ENCODE measurements around the gene LRRK1.

- TF ChIP-seq, protein P1, sequence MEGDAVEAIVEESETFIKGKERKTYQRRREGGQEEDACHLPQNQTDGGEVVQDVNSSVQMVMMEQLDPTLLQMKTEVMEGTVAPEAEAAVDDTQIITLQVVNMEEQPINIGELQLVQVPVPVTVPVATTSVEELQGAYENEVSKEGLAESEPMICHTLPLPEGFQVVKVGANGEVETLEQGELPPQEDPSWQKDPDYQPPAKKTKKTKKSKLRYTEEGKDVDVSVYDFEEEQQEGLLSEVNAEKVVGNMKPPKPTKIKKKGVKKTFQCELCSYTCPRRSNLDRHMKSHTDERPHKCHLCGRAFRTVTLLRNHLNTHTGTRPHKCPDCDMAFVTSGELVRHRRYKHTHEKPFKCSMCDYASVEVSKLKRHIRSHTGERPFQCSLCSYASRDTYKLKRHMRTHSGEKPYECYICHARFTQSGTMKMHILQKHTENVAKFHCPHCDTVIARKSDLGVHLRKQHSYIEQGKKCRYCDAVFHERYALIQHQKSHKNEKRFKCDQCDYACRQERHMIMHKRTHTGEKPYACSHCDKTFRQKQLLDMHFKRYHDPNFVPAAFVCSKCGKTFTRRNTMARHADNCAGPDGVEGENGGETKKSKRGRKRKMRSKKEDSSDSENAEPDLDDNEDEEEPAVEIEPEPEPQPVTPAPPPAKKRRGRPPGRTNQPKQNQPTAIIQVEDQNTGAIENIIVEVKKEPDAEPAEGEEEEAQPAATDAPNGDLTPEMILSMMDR (IDR thresholded peaks at IDR 0.05): no peak
- TF ChIP-seq ESRRA (CRISPR knock-in tag; IDR thresholded peaks at IDR 0.05; ENCODE audit: borderline replicate concordance) (no peak), ATF2 (CRISPR knock-in tag; IDR thresholded peaks at IDR 0.05; ENCODE audit: borderline replicate concordance, low read depth) (no peak), E2F4 (CRISPR knock-in tag; IDR thresholded peaks at IDR 0.05; ENCODE audit: borderline replicate concordance, low read depth) (no peak), ZNF317 (CRISPR knock-in tag; IDR thresholded peaks at IDR 0.05; ENCODE audit: borderline replicate concordance, low read depth) (no peak), IRF2 (CRISPR knock-in tag; IDR thresholded peaks at IDR 0.05; ENCODE audit: borderline replicate concordance, low read depth) (no peak), JUN (CRISPR knock-in tag; IDR thresholded peaks at IDR 0.05) (no peak), ZBTB21 (CRISPR knock-in tag; IDR thresholded peaks at IDR 0.05; ENCODE audit: borderline replicate concordance) (no peak), NR1H2 (CRISPR knock-in tag; IDR thresholded peaks at IDR 0.05) (no peak), ZNF138 (CRISPR knock-in tag; conservative IDR thresholded peaks at IDR 0.05) (no peak), ZNF416 (CRISPR knock-in tag; IDR thresholded peaks at IDR 0.05) (no peak), SP1 (CRISPR knock-in tag; conservative IDR thresholded peaks at IDR 0.05) (no peak), USF2 (CRISPR knock-in tag; IDR thresholded peaks at IDR 0.05) (no peak)
Observed at GRCh38 chr15:101016581-101016980, 97.4 kb downstream of the LRRK1 start.

Measured in WTC11 (cell line).